HG02885 (cell line): Measurements from ENCODE around the gene DUS2.
"Not testable (repeated sequence)": the region's sequence is repeated elsewhere in the genome, so short reads cannot be mapped to it uniquely, and the experiment has no call there.

Experiments
- ATAC-seq: cut with Tn5 transposase; IDR thresholded peaks from one replicate; pipeline ENCODE4 v1.9.1; 2021; ENCODE audit warnings: mild to moderate bottlenecking; ENCODE audit not compliant: unreplicated experiment, poor library complexity

Gene DUS2

DNA sequence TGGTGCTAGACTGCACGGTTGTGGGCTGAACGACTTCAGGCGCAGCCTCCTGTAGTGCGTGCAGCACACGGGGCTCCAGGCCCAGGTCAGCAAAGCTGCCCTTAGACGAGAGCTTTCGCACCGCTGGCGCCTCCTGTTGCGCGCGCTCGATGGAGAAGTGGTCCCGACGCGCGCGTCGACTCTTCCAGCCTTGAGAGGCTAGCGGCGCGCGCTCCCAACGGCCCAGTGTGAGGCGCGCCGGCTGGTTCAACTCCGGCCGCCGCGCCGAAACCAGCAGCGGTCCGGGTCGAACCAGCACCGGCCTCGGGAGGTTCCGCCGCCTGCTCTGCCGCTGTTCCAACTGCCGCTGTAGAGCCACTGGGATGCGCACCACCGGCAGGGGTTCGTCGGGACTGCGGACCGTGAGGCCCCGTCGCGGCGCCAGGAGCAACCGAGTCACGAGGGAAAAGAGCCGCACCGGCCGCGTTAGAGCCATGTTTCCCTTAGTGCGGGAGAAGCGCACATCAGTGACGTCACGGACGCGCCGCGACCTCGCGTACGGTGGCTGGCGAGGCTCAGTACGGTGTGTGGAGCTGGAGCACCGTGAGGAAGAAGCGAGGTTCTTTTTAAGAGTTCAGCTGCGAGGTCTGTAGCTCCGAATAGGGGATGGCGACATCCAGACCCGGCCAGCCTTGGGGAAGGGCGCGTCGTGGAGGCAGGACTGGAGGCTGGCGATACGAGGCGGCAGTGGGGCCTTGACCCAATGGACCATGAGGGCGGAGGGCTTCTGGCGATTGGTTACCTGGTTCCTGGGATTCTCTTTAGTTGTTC lies at the start of gene DUS2, which contains the start of gene DDX28:
Gene DUS2, plus strand, starts transcription at position 557 of the 810 bp plus-strand sequence. CDS start 14,740 bp downstream, outside the sequence.
Gene DDX28, minus strand, starts transcription at position 505 of the 810 bp plus-strand sequence. Its CDS starts 30 bp downstream, at position 475.
- peak; percentile 85 for ATAC-seq

DNA sequence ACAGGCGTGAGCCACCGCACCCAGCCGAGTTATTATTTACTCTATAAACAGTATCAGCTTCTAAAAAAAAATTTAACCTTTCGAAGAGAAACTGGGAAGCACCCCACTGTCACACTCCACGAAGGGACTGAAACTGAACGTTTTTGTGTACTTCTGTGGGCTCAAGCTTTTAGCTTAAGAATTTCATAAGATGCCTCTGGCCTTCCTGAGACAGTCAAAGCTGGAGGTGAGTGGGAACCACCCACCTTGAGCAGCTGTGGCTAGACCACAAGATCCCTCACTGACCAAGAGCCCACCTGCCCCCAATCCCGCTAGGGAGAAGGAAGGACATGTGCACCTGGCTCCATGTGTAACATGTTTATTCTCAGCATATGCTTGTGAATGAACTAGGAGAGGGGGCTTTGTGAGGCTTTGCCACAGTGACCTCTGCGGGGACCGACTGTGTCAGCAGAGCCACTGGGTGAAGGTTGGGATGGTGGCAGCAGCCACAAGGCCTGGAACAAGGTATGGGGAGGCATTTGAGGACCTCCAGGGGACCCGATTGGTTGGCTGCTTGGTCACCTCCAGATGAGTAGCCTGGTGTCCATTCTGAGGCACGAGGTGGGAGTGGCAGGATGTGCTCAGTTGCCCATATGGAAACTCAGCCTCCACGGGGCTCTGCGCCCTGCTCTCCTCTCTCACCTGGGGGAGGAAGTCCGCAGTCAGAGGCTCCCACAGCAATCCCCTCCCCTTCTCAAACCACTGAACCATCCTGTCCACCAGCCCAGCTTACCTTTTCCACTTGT lies 47.6 kb upstream of the DUS2 start:
- peak; percentile 68 for ATAC-seq

- ATAC-seq = no peak
These were observed 46.9 kb upstream of the DUS2 start for GRCh38 chr16:67976205-67976604.

- no peak for ATAC-seq
These were observed 46.1 kb upstream of the DUS2 start for GRCh38 chr16:67977005-67977404.

GRCh38 chr16:67977469-67978227 lies 45.4 kb upstream of the DUS2 start:
- ATAC-seq = no peak

DNA sequence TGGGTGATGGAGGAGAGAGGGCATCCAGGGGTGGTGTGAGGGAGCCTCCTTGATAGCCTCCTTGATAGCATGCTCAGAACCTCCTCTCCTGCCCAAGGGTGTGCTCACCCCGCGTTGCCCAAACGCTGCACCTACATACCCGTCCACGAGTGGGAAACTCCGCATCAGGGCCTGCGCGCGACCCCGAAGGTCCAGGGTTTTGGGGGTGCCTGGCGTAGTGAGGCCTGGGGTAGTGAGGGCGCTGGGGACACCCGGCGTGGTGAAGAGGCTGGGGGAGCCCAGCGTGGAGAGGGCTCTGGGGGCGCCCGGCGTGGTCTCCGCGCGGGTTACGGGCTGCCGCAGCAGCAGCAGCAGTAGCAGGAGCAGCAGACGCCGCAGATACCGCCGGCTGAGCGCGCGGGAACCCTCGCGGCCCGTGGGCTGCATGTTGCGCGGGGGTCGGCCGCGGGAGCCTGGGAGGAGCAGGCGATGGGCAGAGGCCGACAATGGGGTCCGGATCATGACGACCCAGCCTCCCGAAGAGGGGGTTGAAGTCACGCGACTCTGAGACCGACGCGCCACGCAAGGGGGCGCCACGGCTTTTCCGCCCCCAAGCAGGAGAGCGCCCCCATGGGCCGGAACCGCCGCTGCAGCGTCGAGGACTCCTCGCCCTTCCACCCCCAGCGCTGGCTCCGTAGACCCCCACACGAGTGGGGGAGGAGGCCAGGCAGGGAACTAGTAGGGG lies 43.0 kb upstream of the DUS2 start, which contains the start of gene DPEP3:
Gene DPEP3, minus strand, starts transcription at position 545 of the 724 bp plus-strand sequence. Its CDS starts 119 bp downstream, at position 426.
- ATAC-seq = no peak

DNA sequence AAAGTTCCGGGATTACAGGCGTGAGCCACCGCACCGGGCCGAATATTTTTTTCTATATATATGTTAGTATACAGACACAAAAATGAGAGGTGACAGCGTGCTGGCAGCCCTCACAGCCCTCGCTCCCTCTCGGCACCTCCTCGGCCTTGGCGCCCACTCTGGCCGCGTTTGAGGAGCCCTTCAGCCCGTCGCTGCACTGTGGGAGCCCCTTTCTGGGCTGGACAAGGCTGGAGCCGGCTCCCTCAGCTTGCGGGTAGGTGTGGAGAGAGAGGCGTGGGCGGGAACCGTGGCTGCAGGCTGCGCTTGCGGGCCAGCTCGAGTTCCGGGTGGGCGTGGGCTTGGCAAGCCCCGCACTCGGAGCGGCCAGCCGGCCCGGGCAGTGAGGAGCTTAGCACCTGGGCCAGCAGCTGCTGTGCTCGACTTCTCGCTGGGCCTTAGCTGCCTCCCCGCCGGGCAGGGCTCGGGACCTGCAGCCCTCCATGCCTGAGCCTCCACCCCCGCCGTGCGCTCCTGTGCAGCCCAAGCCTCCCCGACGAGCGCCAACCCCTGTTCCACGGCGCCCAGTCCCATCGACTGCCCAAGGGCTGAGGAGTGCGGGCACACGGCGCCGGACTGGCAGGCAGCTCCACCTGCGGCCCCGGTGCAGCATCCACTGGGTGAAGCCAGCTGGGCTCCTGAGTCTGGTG lies 40.9 kb upstream of the DUS2 start:
- no peak for ATAC-seq

- ATAC-seq = no peak
These were observed 36.1 kb upstream of the DUS2 start for GRCh38 chr16:67986949-67987348.

- ATAC-seq = no peak
These were observed 35.5 kb upstream of the DUS2 start for GRCh38 chr16:67987460-67988160.

DNA sequence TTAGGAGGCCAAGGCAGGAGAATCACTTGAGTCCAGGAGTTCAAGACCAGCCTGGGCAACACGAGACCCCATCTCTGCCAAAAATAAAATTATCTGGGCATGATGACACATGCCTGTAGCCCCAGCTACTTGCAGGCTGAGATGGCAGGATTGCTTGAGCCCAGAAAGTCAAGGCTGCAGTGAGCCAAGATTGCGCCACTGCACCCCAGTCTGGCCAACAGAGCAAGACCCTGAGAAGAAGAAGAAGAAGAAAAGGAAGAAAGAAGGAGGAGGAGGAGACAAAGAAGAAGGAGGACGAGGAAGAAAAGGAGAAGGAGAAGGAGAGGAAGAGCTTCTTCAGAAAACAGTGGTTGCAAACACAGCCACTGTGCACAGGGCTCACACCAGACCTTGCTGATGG lies 34.4 kb upstream of the DUS2 start:
- no peak for ATAC-seq

- ATAC-seq = no peak
These were observed 33.6 kb upstream of the DUS2 start for GRCh38 chr16:67989322-67990017.

GRCh38 chr16:67990018-67990386 lies 33.1 kb upstream of the DUS2 start:
- ATAC-seq = no peak

GRCh38 chr16:67992661-67993206 lies 30.4 kb upstream of the DUS2 start:
- no peak for ATAC-seq

- ATAC-seq = peak; percentile 74
These were observed 29.7 kb upstream of the DUS2 start for GRCh38 chr16:67993207-67994039.

GRCh38 chr16:67994040-67994408 lies 29.1 kb upstream of the DUS2 start:
- ATAC-seq = not testable (repeated sequence)

GRCh38 chr16:67995423-67995822 lies 27.7 kb upstream of the DUS2 start:
- ATAC-seq = no peak

GRCh38 chr16:67996666-67997065 lies 26.4 kb upstream of the DUS2 start:
- no peak for ATAC-seq
